GM20431 (cell line): Measurements from ENCODE around the gene COPS3.

Experiments
- in situ Hi-C: fragments of 300-500 bp; cut with MseI, MboI; formaldehyde crosslinking; loops from one replicate; pipeline ENCODE4 v1.15.0; 2020; ENCODE audit warnings: low sequenced_read_pairs; ENCODE audit not compliant: unreplicated experiment

The COPS3 gene

GRCh38 chr17:17254036-17254435, 27.0 kb downstream of the COPS3 start:
- in situ Hi-C loops = loop anchor here (25.0 kb wide), 1 partner anchor 92 kb away; no protein-coding TSS in a partner anchor

- in situ Hi-C loops = loop anchor here (25.0 kb wide), 1 partner anchor 91 kb away; no protein-coding TSS in a partner anchor
Observed at GRCh38 chr17:17253406-17253805, 27.6 kb downstream of the COPS3 start.

GRCh38 chr17:17252149-17252661, 28.8 kb downstream of the COPS3 start:
- in situ Hi-C loops = loop anchor here (25.0 kb wide), 1 partner anchor 90 kb away; no protein-coding TSS in a partner anchor

- in situ Hi-C loops = no loop called here
Observed at GRCh38 chr17:17246879-17247278, 34.2 kb downstream of the COPS3 start.

GRCh38 chr17:17243163-17243562, 37.9 kb downstream of the COPS3 start:
- in situ Hi-C loops = no loop called here

- in situ Hi-C loops = no loop called here
Observed at GRCh38 chr17:17242246-17242645, 38.8 kb downstream of the COPS3 start.

GRCh38 chr17:17241656-17242055, 39.4 kb downstream of the COPS3 start:
- in situ Hi-C loops = no loop called here

GRCh38 chr17:17239832-17240231, 41.2 kb downstream of the COPS3 start:
- in situ Hi-C loops = no loop called here

GRCh38 chr17:17237026-17237799, 43.8 kb downstream of the COPS3 start, which contains the start of gene FLCN:
Gene FLCN (minus strand): TSS chr17:17237168. CDS start chr17:17228137, 9,031 bp downstream.
- in situ Hi-C loops = no loop called here

GRCh38 chr17:17236295-17237025, 44.6 kb downstream of the COPS3 start:
- in situ Hi-C loops = no loop called here

GRCh38 chr17:17235212-17236174, 45.6 kb downstream of the COPS3 start:
- in situ Hi-C loops = no loop called here

GRCh38 chr17:17232303-17232621, 48.8 kb downstream of the COPS3 start:
- in situ Hi-C loops = no loop called here

GRCh38 chr17:17231621-17232302, 49.3 kb downstream of the COPS3 start:
- in situ Hi-C loops = no loop called here

- in situ Hi-C loops = no loop called here
Observed at GRCh38 chr17:17229416-17230384, 51.3 kb downstream of the COPS3 start.

- in situ Hi-C loops = no loop called here
Observed at GRCh38 chr17:17228521-17229279, 52.3 kb downstream of the COPS3 start.

- in situ Hi-C loops = no loop called here
Observed at GRCh38 chr17:17227608-17228520, 53.2 kb downstream of the COPS3 start.
